ENCODE results near the gene TLX2.
"Not testable (repeated sequence)": the region's sequence is repeated elsewhere in the genome, so short reads cannot be mapped to it uniquely, and the experiment has no call there.

TLX2 gene

DNA sequence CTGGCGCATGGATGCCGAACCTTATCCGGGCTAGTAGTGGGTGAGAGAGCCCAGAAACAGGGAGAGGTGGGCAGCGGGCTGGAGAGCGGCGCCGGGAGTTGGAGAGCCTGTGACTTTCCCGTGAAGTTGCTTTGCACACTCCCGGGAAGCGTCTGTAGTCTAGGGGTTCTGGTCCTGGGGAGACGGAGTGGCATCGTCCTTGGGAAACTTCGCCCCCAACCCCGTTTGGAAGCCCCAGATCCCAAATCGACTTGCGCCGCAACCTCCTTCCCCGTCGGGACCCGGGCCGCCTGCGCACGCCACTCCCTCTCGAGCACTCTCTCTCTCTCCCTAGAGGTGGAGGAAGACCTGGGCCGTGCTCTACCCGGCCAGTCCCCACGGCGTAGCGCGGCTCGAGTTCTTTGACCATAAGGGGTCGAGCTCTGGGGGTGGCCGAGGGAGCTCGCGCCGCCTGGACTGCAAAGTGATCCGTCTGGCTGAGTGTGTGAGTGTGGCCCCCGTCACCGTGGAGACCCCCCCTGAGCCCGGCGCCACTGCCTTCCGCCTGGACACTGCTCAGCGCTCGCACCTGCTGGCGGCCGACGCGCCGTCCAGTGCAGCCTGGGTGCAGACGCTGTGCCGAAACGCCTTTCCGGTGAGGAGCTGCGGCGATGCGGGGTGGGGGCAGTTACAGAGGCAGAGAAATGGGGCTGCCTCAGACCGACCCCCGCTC, 40.7 kb downstream of the TLX2 start:
- peak in 1 of 2 donors; percentile 25 for DNase-seq (ENCODE audit: low read depth in 2 of 2)

DNA sequence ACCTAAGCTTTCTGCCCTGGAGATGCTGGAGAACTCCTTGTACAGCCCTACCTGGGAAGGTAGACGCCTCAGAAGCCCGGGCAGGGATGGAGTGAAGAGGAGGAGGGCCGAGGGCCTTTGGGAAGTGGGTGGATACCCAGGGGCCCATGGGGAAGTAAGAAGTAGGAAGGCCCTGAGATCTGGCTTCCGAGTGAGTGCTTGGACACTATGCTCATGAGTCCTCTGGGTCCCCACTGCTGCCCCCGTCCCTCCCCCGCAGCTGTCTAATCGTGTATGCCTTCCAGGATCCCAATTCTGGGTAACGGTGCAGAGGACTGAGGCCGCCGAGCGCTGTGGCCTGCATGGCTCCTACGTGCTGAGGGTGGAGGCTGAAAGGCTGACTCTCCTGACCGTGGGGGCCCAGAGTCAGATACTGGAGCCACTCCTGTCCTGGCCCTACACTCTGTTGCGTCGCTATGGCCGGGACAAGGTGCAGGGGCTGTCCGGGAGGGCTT, 41.4 kb downstream of the TLX2 start:
- no peak for DNase-seq (ENCODE audit: low read depth in 2 of 2)

DNA sequence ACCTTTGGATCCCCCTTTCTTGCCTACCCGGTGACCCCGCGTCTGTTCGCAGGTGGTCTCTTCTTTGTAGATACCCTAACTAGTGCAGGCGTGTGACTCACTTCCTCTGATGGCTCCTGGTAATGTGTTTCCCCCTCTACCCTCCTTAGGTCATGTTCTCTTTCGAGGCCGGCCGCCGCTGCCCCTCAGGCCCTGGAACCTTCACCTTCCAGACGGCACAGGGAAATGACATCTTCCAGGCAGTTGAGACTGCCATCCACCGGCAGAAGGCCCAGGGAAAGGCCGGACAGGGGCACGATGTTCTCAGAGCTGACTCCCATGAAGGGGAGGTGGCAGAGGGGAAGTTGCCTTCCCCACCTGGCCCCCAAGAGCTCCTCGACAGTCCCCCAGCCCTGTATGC, 41.9 kb downstream of the TLX2 start:
- no peak for DNase-seq (ENCODE audit: low read depth in 2 of 2)

DNA sequence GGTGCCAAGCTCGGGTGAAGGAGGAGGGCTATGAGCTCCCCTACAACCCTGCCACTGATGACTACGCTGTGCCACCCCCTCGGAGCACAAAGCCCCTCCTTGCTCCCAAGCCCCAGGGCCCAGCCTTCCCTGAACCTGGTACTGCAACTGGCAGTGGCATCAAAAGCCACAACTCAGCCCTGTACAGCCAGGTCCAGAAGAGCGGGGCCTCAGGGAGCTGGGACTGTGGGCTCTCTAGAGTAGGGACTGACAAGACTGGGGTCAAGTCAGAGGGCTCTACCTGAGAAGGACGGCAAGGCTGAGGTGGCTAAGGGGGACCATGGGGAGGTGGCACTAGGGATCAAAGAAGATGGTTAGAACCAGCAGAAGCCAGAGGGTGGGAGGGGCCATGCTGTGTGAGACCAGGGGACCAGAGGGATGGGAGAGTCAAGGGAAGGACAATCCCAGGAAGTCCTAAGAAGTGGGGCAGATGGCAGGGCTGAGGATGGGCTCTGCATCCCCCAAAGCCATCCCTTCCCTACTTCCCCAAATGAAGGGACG, 42.7 kb downstream of the TLX2 start:
- no peak for DNase-seq (ENCODE audit: low read depth in 2 of 2)

DNA sequence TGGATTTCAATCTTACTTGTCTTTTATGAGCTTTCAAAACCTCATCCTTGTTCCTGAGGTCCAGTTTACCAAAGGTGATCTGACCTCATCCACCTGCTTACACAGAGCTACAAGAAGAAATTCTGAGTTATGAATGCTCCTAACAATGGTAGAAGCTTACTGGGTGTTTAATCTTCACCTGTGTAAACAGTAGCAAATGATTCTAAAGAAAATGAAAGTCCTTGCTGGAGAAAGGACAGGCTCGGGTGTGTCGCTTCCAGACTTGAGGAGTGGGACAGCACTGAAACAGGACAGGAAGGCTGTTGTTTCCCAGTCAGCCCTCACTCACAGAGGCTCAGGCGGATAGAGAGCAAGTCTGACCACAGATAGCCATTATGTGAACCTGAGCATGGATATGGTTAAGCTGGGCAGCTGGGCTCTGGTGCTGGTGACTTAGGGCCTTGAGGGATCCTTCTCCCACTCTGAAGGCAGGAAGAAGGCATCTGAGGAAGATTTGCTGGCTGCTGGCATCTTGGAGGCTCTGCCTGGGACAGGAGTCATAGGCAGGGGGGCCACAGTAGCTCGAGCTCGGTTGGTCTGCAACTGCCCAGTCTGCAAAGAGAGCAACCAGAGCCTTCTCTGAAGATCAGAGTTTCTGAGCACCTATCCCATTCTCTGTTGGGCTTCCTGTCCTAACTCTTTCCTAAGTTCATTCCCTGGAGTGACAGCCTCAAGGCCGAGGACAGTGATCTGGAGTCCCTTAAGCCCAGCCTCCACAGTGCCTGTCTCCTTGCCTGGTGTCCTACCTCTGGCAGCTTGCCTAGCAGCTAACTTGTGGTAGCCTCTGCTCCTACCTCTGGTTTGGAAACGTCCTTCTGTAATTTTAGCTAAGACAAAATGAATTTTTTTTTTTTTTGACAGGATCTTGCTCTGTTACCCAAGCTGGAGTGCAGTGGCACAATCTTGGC, 44.3 kb downstream of the TLX2 start:
- no peak for DNase-seq (ENCODE audit: low read depth in 2 of 2)

DNA sequence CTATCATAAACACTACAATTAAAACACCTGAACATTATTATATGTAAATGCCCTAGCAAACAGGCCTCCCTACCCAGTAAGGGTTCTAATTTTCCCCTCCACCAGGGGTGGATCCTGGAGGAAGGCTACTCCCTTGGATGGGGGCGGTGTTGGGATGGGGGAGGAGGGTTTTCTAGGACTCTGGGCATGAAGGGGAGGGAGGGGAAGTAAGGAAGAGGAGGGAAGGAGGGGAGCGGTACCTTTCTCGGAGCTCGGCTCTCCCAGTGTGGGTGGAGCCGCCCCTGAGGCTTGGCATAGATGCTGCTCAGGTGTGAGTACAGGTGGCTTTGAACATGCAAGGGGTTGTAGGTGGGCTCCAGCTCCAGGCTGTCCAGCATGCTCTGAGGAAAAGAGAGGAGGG, 45.7 kb downstream of the TLX2 start:
- no peak for DNase-seq (ENCODE audit: low read depth in 2 of 2)

DNA sequence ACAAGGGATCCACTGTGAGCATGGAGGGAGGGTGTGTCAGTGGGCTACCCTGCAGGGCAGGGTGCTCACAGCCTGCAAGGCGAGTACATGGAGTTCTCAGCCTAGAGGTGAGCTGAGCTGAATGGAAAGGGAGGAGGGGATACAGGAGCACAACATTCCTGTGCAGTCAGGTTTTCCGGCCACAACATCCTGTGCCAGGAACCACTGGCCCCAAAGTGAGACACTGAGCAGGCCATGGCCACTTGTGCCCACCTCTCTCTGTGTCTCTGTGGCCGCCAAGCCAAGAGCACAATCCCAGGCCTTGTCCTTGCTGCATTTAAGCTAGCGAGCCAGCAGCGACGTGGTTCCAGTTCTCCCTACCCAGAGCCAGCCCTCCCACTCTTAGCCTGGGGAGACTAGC, 46.3 kb downstream of the TLX2 start:
- no peak for DNase-seq (ENCODE audit: low read depth in 2 of 2)

DNA sequence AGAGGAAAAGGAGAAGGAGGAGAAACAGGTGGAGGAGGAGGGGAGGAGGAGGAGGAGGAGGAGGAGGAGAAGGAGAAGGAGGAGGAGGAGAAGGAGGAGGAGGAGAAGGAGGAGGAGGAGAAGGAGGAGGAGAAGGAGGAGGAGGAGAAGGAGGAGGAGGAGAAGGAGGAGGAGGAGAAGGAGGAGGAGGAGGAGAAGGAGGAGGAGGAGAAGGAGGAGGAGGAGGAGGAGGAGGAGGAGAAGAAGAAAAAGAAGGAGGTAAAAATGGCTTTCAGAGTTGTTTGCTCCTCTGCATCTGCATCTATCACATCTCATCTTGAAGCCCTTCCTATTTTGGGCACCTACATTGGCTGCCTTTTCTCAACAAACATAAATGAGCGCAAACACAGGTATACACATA, 46.8 kb downstream of the TLX2 start:
- DNase-seq (ENCODE audit: low read depth in 2 of 2), result not testable (repeated sequence)

DNA sequence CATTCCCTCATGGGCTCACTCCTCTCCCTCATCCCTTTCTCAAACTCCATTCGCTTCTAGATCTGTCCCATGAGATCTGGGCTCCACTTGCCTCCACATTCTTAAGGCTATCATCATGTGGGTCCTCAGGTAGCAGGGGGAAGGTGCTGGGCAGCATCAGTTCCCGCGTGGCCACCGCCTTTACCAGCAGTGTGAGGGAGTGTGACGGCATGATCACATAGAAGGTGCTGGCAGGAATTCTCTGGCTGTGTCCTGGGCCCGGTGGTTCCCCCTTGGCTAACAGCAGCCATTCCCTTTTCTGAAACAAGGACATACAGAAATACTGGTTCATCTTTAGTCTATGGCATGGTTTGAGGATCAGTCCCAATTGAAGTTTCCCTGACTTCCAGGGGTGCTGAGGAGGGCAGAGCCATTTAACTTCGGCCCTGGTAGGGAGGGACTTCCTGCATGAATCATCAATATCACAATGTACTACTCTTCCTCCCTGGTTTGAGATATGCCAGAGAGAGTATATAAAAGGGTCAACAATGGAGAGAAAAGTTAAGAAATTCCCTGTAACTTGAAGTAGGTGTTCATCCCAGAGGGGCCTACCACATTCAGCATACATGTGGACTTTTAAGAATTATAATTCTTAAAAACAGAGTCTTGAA, 48.0 kb downstream of the TLX2 start:
- DNase-seq (ENCODE audit: low read depth in 2 of 2), result no peak

DNA sequence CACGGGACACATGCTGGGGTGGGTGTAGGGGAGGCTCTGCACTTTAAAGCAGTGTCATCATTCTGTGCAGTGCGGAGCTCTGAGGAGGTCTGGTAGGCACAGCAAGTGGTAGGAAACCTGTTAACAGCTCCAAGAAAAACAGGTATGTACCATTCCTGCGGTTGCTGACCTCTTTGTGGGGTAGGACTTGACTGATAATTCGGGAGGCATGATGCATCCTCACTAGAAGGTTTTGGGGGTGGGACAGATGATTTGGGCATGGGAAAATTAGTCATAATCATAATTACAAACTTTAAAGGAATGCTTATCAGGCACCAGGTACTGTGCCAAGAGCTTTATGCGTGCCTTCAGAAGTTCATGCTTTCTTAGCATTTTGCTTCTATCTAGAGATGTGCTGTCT, 50.0 kb downstream of the TLX2 start:
- no peak for DNase-seq (ENCODE audit: low read depth in 2 of 2)

DNA sequence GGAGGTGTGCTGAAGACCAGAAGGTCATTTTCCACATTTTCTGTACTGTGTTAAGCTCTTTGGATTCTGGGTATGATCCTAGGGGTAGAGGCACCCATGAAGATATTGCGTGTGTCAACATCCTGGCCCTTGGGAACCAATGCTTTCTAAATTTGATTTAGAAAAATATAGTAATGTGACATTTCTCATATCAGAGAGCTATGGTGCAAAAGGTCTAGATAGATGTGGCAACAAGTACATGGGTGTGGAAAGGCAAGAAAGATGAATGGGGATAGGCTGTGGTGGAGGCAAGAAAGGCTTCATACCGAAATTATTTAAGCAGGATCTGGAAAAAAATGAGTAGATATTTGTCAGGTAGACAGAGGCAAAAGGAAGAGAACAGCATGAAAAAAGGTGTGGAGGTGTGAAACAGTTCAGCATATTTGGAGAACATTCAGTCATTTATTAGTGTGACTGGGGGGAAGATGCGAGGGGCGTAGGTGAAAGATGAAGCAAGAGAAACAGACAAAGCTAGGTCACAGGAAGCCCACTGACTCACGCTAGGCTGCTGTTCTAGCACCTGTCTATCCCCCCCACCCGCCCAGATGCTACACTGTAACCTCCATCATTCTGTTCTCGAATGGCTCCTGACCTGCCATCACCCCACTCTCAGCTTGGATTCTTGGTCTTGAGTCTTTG, 52.0 kb downstream of the TLX2 start:
- no peak for DNase-seq (ENCODE audit: low read depth in 2 of 2)

DNA sequence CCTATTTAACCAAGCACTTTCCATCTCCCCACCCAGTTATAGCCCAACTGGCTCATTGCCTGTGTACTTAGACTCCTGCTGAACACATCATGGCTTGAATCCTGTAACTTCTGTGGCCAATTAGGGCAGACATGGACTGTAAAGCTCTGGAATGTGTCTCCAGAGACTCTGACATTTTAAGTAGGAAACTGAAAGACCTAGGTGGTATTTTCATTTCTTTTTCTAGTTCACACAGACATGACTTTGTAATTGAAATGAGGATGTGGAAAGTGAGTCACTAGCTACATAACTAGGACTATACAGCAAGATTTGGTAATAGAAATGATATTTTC, 52.5 kb downstream of the TLX2 start:
- DNase-seq (ENCODE audit: low read depth in 2 of 2), result no peak
